GM13977 (cell line): ENCODE data around the gene NANOS3.
"Not testable (repeated sequence)": the region's sequence is repeated elsewhere in the genome, so short reads cannot be mapped to it uniquely, and the experiment has no call there.

Experiments used
- DNase-seq: peaks from one replicate; pipeline ENCODE4 v3.0.0; 2012; ENCODE audit warnings: low spot score
- in situ Hi-C: fragments of 300-500 bp; cut with MboI; formaldehyde crosslinking; loops from one replicate; pipeline ENCODE4 v1.12.0; 2022; ENCODE audit warnings: low sequenced_read_pairs, low pct_unique_long_range_greater_than_20kb, mixed read lengths, inconsistent platforms; ENCODE audit not compliant: unreplicated experiment
- TF ChIP-seq, protein P1 (sequence below): IDR thresholded peaks from 2 replicates; pipeline ENCODE4 v1.5.1; 2012; ENCODE audit warnings: mild to moderate bottlenecking, control low read depth; ENCODE audit not compliant: insufficient read depth; ENCODE audit errors: extremely low read depth, missing control alignments

NANOS3 gene

GRCh38 chr19:13918726-13919411, 41.9 kb downstream of the NANOS3 start:
- DNase-seq = no peak
- in situ Hi-C loops = no loop called here
- TF ChIP-seq, protein P1, sequence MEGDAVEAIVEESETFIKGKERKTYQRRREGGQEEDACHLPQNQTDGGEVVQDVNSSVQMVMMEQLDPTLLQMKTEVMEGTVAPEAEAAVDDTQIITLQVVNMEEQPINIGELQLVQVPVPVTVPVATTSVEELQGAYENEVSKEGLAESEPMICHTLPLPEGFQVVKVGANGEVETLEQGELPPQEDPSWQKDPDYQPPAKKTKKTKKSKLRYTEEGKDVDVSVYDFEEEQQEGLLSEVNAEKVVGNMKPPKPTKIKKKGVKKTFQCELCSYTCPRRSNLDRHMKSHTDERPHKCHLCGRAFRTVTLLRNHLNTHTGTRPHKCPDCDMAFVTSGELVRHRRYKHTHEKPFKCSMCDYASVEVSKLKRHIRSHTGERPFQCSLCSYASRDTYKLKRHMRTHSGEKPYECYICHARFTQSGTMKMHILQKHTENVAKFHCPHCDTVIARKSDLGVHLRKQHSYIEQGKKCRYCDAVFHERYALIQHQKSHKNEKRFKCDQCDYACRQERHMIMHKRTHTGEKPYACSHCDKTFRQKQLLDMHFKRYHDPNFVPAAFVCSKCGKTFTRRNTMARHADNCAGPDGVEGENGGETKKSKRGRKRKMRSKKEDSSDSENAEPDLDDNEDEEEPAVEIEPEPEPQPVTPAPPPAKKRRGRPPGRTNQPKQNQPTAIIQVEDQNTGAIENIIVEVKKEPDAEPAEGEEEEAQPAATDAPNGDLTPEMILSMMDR = no peak

GRCh38 chr19:13920524-13920923, 43.6 kb downstream of the NANOS3 start:
- in situ Hi-C loops = no loop called here
- no peak for DNase-seq
- TF ChIP-seq, protein P1 = no peak

DNA sequence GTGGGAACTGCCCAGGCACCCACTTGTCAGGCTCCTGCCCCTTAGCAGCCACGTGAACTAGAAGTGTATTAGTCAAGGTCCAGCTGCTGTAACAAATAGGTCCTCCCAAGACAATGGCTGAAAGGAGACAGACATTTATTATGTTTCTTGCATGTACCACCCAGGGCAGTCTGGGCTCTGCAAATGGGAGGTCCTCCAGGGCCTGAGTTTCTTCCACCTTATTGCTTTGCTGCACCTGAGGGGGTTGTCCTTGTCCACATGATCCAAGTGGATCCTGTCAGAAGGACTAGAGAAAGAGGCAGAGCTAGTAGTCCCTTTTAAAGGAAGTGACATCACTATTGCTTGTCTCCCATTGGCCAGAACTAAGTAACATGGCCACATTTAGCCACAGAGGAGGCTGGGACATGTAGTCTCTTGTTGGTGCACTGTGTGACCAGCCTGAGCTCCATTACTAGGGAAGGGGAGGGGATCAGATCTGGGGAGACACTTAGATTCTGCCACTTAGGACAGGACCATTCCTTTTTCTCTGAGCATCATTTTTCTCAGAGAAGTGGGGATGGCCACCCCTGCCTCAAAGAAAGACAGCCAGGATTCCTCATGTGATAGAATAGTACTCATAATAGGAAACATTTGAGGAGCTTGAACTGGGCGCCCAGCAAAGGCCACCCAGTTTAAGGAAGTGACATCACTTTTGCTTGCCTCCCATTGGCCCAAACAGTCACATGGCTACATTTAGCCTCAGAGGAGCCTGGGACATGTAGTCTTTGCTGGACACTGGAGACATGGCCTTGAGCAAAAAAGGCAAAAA, 44.2 kb downstream of the NANOS3 start:
- in situ Hi-C loops = no loop called here
- peak; percentile 78 for DNase-seq
- TF ChIP-seq, protein P1 = no peak

GRCh38 chr19:13922118-13922517, 45.2 kb downstream of the NANOS3 start:
- DNase-seq, in situ Hi-C loops: not testable (repeated sequence)

GRCh38 chr19:13923194-13923987, 46.5 kb downstream of the NANOS3 start:
- DNase-seq = no peak
- in situ Hi-C loops = no loop called here
- TF ChIP-seq, protein P1 = no peak

GRCh38 chr19:13926010-13926409, 49.1 kb downstream of the NANOS3 start:
- DNase-seq = no peak
- TF ChIP-seq, protein P1 = no peak
- in situ Hi-C loops = no loop called here
